NCI-H510A (cell line): ENCODE measurements around the gene FEM1C.

Experiments used
- DNase-seq: peaks from one replicate; lab custom pipeline; 2025; lab: John Stamatoyannopoulos, UW

The FEM1C gene

GRCh38 chr5:115557667-115558387, 13.3 kb upstream of the FEM1C start:
- DNase-seq, result no peak

GRCh38 chr5:115556276-115556675, 11.7 kb upstream of the FEM1C start:
- no peak for DNase-seq

GRCh38 chr5:115555084-115555633, 10.6 kb upstream of the FEM1C start:
- no peak for DNase-seq

GRCh38 chr5:115553082-115553481, 8.5 kb upstream of the FEM1C start:
- no peak for DNase-seq

- no peak for DNase-seq
Observed at GRCh38 chr5:115551415-115551814, 6.8 kb upstream of the FEM1C start.

GRCh38 chr5:115549154-115549553, 4.6 kb upstream of the FEM1C start:
- no peak for DNase-seq

- no peak for DNase-seq
Observed at GRCh38 chr5:115548683-115549082, 4.1 kb upstream of the FEM1C start.

- DNase-seq, result no peak
Observed at GRCh38 chr5:115545351-115545882, 842 bp upstream of the FEM1C start.

GRCh38 chr5:115544043-115544435, 536 bp downstream of the FEM1C start:
- no peak for DNase-seq

GRCh38 chr5:115543365-115544042, 1.1 kb downstream of the FEM1C start:
- no peak for DNase-seq

GRCh38 chr5:115542651-115543364, 1.8 kb downstream of the FEM1C start:
- DNase-seq, result no peak

GRCh38 chr5:115542086-115542485, 2.5 kb downstream of the FEM1C start:
- DNase-seq, result no peak

- no peak for DNase-seq
Observed at GRCh38 chr5:115541611-115542010, 3.0 kb downstream of the FEM1C start.

- DNase-seq, result no peak
Observed at GRCh38 chr5:115535479-115536035, 9.0 kb downstream of the FEM1C start.

GRCh38 chr5:115532517-115532916, 12.1 kb downstream of the FEM1C start:
- no peak for DNase-seq

- DNase-seq, result no peak
Observed at GRCh38 chr5:115531787-115532367, 12.7 kb downstream of the FEM1C start.

- no peak for DNase-seq
Observed at GRCh38 chr5:115531380-115531779, 13.2 kb downstream of the FEM1C start.

- no peak for DNase-seq
Observed at GRCh38 chr5:115530426-115530825, 14.1 kb downstream of the FEM1C start.

- no peak for DNase-seq
Observed at GRCh38 chr5:115526604-115527003, 18.0 kb downstream of the FEM1C start.

- DNase-seq, result no peak
Observed at GRCh38 chr5:115524199-115524847, 20.3 kb downstream of the FEM1C start.

GRCh38 chr5:115522832-115523403, 21.7 kb downstream of the FEM1C start:
- no peak for DNase-seq
